H1 (cell line): ENCODE measurements around the gene CASR. TPM values are rescaled to one million over a fixed set of nuclear protein-coding genes. Genes with fewer than 3 reads are reported as not detected.

ENCODE experiments used
- ATF2 ChIP-seq: IDR thresholded peaks from 2 replicates; pipeline ENCODE4 v1.6.1; 2012; ENCODE audit warnings: low read length, inconsistent platforms
- BACH1 ChIP-seq: IDR thresholded peaks from 2 replicates; pipeline ENCODE4 v1.6.1; 2012; ENCODE audit warnings: low read length, improper control_type of control experiment
- BCL11A ChIP-seq, 2 experiments: IDR thresholded peaks; one replicate each; pipeline ENCODE4 v1.6.1; 2011; ENCODE audit warnings: low read depth in 2 of 2, low read length in 2 of 2, mild to moderate bottlenecking in 2 of 2
- BRCA1 ChIP-seq: IDR thresholded peaks from 2 replicates; pipeline ENCODE4 v1.6.1; 2012; ENCODE audit warnings: low read depth, low read length, improper control_type of control experiment
- CBX5 ChIP-seq: fragments of 300-800, 300-1000 bp; sonication (generic); IDR thresholded peaks from 2 replicates; pipeline ENCODE4 v1.7.1; 2016; ENCODE audit warnings: antibody characterized with exemption, low read length, low read depth
- CBX8 ChIP-seq: fragments of 300-800, 300-1000 bp; sonication (generic); IDR thresholded peaks from 2 replicates; pipeline ENCODE4 v1.7.1; 2016; ENCODE audit warnings: low read depth, low read length, borderline replicate concordance
- CEBPB ChIP-seq: IDR thresholded peaks from 2 replicates; pipeline ENCODE4 v1.6.1; 2012; ENCODE audit warnings: low read depth, low read length
- CHD2 ChIP-seq: IDR thresholded peaks from 2 replicates; pipeline ENCODE4 v1.6.1; 2012; ENCODE audit warnings: low read length, improper control_type of control experiment
- CTCF ChIP-seq, 3 experiments: IDR thresholded peaks; 1 replicate in 2 of 3; 2 replicates in 1 of 3; pipeline versions ENCODE4 v1.5.1 to v1.6.1; 2011; ENCODE audit warnings: low read length in 3 of 3, mild to moderate bottlenecking in 3 of 3, inconsistent platforms in 2 of 3, low read depth in 1 of 3, moderate library complexity in 1 of 3; ENCODE audit not compliant: insufficient read depth in 1 of 3; ENCODE audit errors: control extremely low read depth in 1 of 3
- FOSL1 ChIP-seq: IDR thresholded peaks from 2 replicates; pipeline ENCODE4 v1.6.1; 2011; ENCODE audit warnings: mild to moderate bottlenecking, low read depth, low read length, moderate library complexity; ENCODE audit not compliant: insufficient read depth
- JUND ChIP-seq: IDR thresholded peaks from 2 replicates; pipeline ENCODE4 v1.6.1; 2011; ENCODE audit warnings: mild to moderate bottlenecking, improper control_type of control experiment, low read length
- MAFK ChIP-seq: IDR thresholded peaks from 2 replicates; pipeline ENCODE4 v1.6.1; 2012; ENCODE audit warnings: low read depth, mild to moderate bottlenecking, improper control_type of control experiment, low read length
- PHF8 ChIP-seq: fragments of 200-600 bp; sonication (generic); conservative IDR thresholded peaks from 2 replicates; pipeline ENCODE4 v1.7.1; 2012; ENCODE audit warnings: low read depth, mild to moderate bottlenecking, inconsistent platforms, low read length, moderate library complexity
- POU5F1 ChIP-seq: IDR thresholded peaks from 2 replicates; pipeline ENCODE4 v1.6.1; 2011; ENCODE audit warnings: low read depth, mild to moderate bottlenecking, low read length, moderate library complexity
- RNF2 ChIP-seq: fragments of 200-900, 300-1000 bp; sonication (generic); IDR thresholded peaks from 2 replicates; pipeline ENCODE4 v1.7.1; 2016; ENCODE audit warnings: borderline replicate concordance, low read depth, mild to moderate bottlenecking, antibody characterized with exemption, low read length; ENCODE audit not compliant: poor library complexity, severe bottlenecking; ENCODE audit errors: missing control alignments
- SAP30 ChIP-seq: fragments of 300-600 bp; sonication (generic); IDR thresholded peaks from 2 replicates; pipeline ENCODE4 v1.7.1; 2012; ENCODE audit warnings: low read length, moderate library complexity, mild to moderate bottlenecking, inconsistent platforms; ENCODE audit not compliant: insufficient read depth, insufficient replicate concordance
- SIRT6 ChIP-seq: IDR thresholded peaks from one replicate; pipeline ENCODE4 v1.7.1; 2012; ENCODE audit warnings: low read length, inconsistent platforms
- SIX5 ChIP-seq: IDR thresholded peaks from 2 replicates; pipeline ENCODE4 v1.6.1; 2011; ENCODE audit warnings: mild to moderate bottlenecking, low read depth, low read length
- SUZ12 ChIP-seq: fragments of 200-600 bp; sonication (generic); IDR thresholded peaks from 2 replicates; pipeline ENCODE4 v1.6.1; 2012; ENCODE audit warnings: mild to moderate bottlenecking, inconsistent platforms, low read length, moderate library complexity, mixed read lengths
- TBP ChIP-seq: IDR thresholded peaks from 2 replicates; pipeline ENCODE4 v1.6.1; 2011; ENCODE audit warnings: low read depth, low read length, improper control_type of control experiment
- YY1 ChIP-seq: IDR thresholded peaks from 2 replicates; pipeline ENCODE4 v1.6.1; 2011; ENCODE audit warnings: low read depth, mild to moderate bottlenecking, low read length
- ZNF274 ChIP-seq: IDR thresholded peaks from 2 replicates; pipeline ENCODE4 v1.7.0; 2012; ENCODE audit warnings: low read length, borderline replicate concordance; ENCODE audit errors: extremely low read depth
- polyA plus RNA-seq, 7 experiments: library from polyadenylated mRNA; depleted of rRNA in 3 of 7; stranded (reverse) in 5 of 7; unstranded in 2 of 7; fragments of >200 nt in 5 of 7; fragments of 200-250 nt in 2 of 7; gene quantifications; 1 replicate in 5 of 7; 2 replicates in 1 of 7; 4 replicates in 1 of 7; pipeline versions ENCODE4 v1.2.1 to v1.2.3, GENCODE V29; 2011 to 2013; ENCODE audit warnings: missing spikeins in 2 of 7, mixed read lengths in 2 of 7
- total RNA-seq: library from RNA; stranded (reverse); fragmentation: NEBNext Ultra II Directional; extraction: Animal tissue kit (Norgen Biotek cat#: 25700); gene quantifications from 2 replicates; pipeline ENCODE4 v1.2.1, GENCODE V29; 2021

CASR gene
- total and polyA plus RNA-seq, 2 of the 8 experiments (the other 6 are each of a cell fraction or from before 2014, with no cell fraction given), result 0.36 to 0.58 TPM

DNA sequence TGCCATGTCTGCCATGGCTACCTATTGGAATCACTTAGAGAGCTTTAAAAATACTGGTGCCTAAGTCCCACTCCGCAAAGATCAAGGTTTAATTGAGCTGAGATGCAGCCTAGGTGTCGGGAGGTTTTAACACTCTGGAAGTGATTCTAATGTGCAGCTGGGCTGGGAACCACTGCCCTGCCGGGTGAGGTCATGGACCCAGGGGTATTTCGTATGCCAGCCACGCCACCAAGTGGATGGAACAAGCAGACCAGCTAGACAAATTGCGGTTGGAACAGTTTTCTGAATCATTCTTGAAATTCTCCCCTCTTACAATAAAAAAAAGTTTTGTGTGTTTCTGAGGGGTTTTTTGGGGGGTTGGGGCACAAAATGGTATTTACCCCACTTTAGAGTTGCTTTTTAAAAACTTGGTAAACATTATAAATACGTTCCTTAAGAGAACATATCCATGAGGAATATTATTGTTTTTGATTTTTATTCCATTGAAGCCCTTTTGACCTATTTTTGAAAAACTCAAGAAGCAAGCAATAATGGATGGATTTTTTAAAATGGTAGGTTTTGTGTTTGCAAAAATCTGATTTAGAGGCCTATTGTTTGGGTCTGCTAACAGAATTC lies 75.4 kb downstream of the CASR start (continued):
- TF ChIP-seq CBX5 (no peak), SUZ12 (no peak), BRCA1 (no peak), CHD2 (no peak), RNF2 (no peak), CTCF (IDR thresholded peaks at IDR 0.05; ENCODE audit: control extremely low read depth in 1 of 3, insufficient read depth in 1 of 3, low read depth in 1 of 3, low read length in 3 of 3) (peak; percentile 67 to 86 (median 75)), CEBPB (no peak), PHF8 (no peak), BCL11A (IDR thresholded peaks at IDR 0.05; ENCODE audit: low read depth in 2 of 2, low read length in 2 of 2) (no peak), POU5F1 (no peak), BACH1 (no peak), YY1 (no peak), JUND (peak; percentile 92), SAP30 (no peak), SIX5 (no peak), MAFK (no peak), SIRT6 (no peak), CBX8 (no peak), ATF2 (peak; percentile 87), FOSL1 (no peak), ZNF274 (no peak), TBP (no peak)
